Chondrocyte (in vitro differentiated cells): Measurements from ENCODE around the gene MRGPRE. TPM values are rescaled to one million over a fixed set of nuclear protein-coding genes. Genes with fewer than 3 reads are reported as not detected.
"Not testable (repeated sequence)": the region's sequence is repeated elsewhere in the genome, so short reads cannot be mapped to it uniquely, and the experiment has no call there.

Experiments
- DNase-seq: peaks from one replicate; pipeline ENCODE4 v3.0.0; 2021; ENCODE audit warnings: mixed read lengths, low spot score
- H3K27ac Mint-ChIP-seq: one replicate; pipeline ENCODE4 v1.8.0; 2021; ENCODE audit warnings: mild to moderate bottlenecking, moderate library complexity, mixed read lengths; ENCODE audit not compliant: unreplicated experiment
- H3K27me3 Mint-ChIP-seq: 2 replicates; pipeline ENCODE4 v1.8.0; 2021; ENCODE audit warnings: low read depth, mixed read lengths
- H3K36me3 Mint-ChIP-seq: 2 replicates; pipeline ENCODE4 v1.8.0; 2021; ENCODE audit warnings: low read depth, mixed read lengths
- H3K4me1 Mint-ChIP-seq: 2 replicates; pipeline ENCODE4 v1.8.0; 2021; ENCODE audit warnings: low read depth, mild to moderate bottlenecking, mixed read lengths
- H3K4me3 Mint-ChIP-seq: one replicate; pipeline ENCODE4 v1.8.0; 2021; ENCODE audit warnings: mild to moderate bottlenecking, moderate library complexity, mixed read lengths; ENCODE audit not compliant: unreplicated experiment
- H3K9me3 Mint-ChIP-seq: 2 replicates; pipeline ENCODE4 v1.8.0; 2021; ENCODE audit warnings: low read depth, mixed read lengths
- long read RNA-seq: library from polyadenylated mRNA; stranded (forward); transcript quantifications from one replicate; pipeline ENCODE4 v2.0.0, GENCODE V29; 2021
- total RNA-seq: library from RNA; stranded (reverse); gene quantifications from 3 replicates; pipeline ENCODE4 v1.2.1, GENCODE V29; 2021
- TF ChIP-seq, protein P1 (sequence below): fragments of 200-600 bp; sonication (generic); IDR thresholded peaks from 2 replicates; pipeline ENCODE4 v1.5.0; 2021; ENCODE audit warnings: antibody characterized with exemption, mild to moderate bottlenecking, moderate library complexity

MRGPRE gene, protein sequence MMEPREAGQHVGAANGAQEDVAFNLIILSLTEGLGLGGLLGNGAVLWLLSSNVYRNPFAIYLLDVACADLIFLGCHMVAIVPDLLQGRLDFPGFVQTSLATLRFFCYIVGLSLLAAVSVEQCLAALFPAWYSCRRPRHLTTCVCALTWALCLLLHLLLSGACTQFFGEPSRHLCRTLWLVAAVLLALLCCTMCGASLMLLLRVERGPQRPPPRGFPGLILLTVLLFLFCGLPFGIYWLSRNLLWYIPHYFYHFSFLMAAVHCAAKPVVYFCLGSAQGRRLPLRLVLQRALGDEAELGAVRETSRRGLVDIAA
- not detected in 3 replicates for total RNA-seq
- long read RNA-seq: 0 reads

DNA sequence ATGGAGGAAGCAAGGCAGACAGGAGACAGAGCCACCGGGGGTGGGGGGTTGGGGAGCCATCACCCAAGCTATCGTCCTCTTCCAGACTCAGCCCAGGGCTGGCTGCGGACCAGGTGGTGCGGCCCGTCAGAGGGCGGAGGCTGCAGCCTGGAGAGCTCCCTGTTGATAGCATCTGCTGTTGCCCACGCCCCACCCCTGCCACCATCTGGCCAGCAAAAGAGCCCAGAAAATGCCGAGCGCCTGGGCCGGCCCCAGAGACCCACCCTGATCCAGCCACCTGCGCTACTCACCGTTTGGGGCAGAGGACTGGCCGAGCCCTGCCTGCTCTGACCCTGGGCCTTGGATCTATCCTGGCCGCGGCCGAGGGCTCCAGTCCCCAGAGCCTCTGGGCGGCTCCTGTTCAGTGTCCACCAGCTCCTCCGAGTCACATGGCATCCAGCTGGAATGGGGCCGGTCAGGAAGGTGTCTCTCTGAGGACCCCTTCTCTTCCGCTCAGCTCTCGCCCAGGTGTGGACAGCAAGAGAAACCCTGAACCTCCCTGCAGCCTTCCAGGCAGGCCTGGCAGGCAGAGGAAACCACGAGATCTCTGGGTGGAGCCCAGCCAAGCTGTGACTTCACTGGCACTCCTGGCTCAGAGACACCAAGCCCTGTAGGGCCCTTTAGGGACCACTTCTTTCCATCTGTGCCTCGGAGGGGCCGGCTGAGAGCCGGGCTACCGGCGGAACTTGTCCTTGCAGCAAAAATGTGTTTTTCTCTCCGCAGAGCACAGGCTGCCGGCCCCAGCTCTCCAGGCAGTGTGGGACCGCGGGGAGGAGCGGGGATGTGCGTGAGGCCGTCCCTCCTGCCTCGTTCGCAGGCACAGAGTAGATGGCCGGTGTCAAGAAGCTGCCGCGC, at the start of gene MRGPRE:
MRGPRE (minus strand) TSS at position 567 of the 894 bp plus-strand sequence. CDS start 3,618 bp downstream, outside the sequence.
- DNase-seq: no peak
- Mint-ChIP-seq H3K4me3 (no peak within 1 kb of the TSS), H3K4me1 (no peaks in the 10 kb centered on the region), H3K36me3 (no peaks in the 10 kb centered on the region), H3K9me3 (no peaks in the 10 kb centered on the region), H3K27ac (no peak within 1 kb of the TSS), H3K27me3 (peaks cover 39% of the 10 kb centered on the region)
- TF ChIP-seq, protein P1, sequence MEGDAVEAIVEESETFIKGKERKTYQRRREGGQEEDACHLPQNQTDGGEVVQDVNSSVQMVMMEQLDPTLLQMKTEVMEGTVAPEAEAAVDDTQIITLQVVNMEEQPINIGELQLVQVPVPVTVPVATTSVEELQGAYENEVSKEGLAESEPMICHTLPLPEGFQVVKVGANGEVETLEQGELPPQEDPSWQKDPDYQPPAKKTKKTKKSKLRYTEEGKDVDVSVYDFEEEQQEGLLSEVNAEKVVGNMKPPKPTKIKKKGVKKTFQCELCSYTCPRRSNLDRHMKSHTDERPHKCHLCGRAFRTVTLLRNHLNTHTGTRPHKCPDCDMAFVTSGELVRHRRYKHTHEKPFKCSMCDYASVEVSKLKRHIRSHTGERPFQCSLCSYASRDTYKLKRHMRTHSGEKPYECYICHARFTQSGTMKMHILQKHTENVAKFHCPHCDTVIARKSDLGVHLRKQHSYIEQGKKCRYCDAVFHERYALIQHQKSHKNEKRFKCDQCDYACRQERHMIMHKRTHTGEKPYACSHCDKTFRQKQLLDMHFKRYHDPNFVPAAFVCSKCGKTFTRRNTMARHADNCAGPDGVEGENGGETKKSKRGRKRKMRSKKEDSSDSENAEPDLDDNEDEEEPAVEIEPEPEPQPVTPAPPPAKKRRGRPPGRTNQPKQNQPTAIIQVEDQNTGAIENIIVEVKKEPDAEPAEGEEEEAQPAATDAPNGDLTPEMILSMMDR: no peak

- not testable (repeated sequence) for H3K36me3 Mint-ChIP-seq, H3K4me1 Mint-ChIP-seq, H3K9me3 Mint-ChIP-seq, H3K27me3 Mint-ChIP-seq, H3K4me3 Mint-ChIP-seq, DNase-seq, H3K27ac Mint-ChIP-seq
These were observed 48.9 kb upstream of the MRGPRE start for GRCh38 chr11:3281146-3281545.

- not testable (repeated sequence) for H3K4me1 Mint-ChIP-seq, H3K4me3 Mint-ChIP-seq, H3K9me3 Mint-ChIP-seq, H3K27ac Mint-ChIP-seq, H3K27me3 Mint-ChIP-seq, DNase-seq, H3K36me3 Mint-ChIP-seq
These were observed 48.4 kb upstream of the MRGPRE start for GRCh38 chr11:3280662-3281061.

GRCh38 chr11:3278922-3279321, 46.7 kb upstream of the MRGPRE start:
- not testable (repeated sequence) for H3K9me3 Mint-ChIP-seq, H3K4me1 Mint-ChIP-seq, H3K27me3 Mint-ChIP-seq, DNase-seq, H3K36me3 Mint-ChIP-seq, H3K4me3 Mint-ChIP-seq, H3K27ac Mint-ChIP-seq

DNA sequence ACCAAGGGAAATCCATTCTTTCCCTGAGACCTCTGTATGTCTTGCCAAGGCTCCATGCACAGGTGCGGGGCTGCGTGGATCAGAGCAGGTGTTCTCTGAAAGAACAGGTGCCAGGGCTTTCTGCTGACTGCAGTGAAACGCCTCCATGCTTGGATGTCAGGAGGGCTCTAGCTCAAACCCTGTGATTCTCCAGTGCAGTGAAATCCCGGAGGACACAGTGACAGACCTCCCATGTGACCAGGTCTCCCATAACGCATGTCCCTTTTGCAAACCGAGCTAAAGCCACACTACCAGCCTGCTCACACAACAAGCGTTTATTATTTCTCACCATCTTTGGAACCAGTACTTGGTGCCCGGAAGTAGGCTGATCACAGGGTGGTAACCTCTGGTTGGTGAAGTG, 41.4 kb upstream of the MRGPRE start:
- H3K27ac Mint-ChIP-seq, H3K4me3 Mint-ChIP-seq, H3K4me1 Mint-ChIP-seq, DNase-seq, H3K36me3 Mint-ChIP-seq, H3K9me3 Mint-ChIP-seq, H3K27me3 Mint-ChIP-seq: not testable (repeated sequence)

- not testable (repeated sequence) for H3K4me1 Mint-ChIP-seq, H3K9me3 Mint-ChIP-seq, H3K27me3 Mint-ChIP-seq, H3K4me3 Mint-ChIP-seq, H3K27ac Mint-ChIP-seq, H3K36me3 Mint-ChIP-seq, DNase-seq
These were observed 30.3 kb upstream of the MRGPRE start for GRCh38 chr11:3262548-3262947.

DNA sequence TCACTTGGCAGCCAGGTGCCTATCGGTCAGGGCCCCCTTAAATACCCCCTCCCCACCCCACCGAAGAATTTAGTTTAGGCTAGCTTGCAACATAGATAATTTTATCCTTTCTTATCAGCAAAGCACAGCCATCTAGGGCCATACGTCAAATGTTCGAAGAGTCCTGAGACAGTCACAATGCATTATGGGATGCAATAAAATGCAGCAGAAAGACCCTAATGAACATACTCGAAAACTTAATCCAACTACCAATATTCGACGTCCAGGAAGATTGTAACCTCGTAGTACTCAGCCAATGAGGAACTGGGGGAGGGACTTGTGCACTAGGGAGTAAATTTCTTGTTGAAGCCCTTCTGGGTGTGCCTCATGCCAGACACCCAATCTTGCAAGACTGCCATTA, 29.6 kb upstream of the MRGPRE start:
- H3K4me3 Mint-ChIP-seq, H3K9me3 Mint-ChIP-seq, H3K27ac Mint-ChIP-seq, H3K4me1 Mint-ChIP-seq, H3K27me3 Mint-ChIP-seq, H3K36me3 Mint-ChIP-seq, DNase-seq: not testable (repeated sequence)

GRCh38 chr11:3257509-3257908, 25.3 kb upstream of the MRGPRE start:
- H3K36me3 Mint-ChIP-seq, H3K27me3 Mint-ChIP-seq, H3K4me1 Mint-ChIP-seq, H3K9me3 Mint-ChIP-seq, H3K27ac Mint-ChIP-seq, H3K4me3 Mint-ChIP-seq, DNase-seq: not testable (repeated sequence)

DNA sequence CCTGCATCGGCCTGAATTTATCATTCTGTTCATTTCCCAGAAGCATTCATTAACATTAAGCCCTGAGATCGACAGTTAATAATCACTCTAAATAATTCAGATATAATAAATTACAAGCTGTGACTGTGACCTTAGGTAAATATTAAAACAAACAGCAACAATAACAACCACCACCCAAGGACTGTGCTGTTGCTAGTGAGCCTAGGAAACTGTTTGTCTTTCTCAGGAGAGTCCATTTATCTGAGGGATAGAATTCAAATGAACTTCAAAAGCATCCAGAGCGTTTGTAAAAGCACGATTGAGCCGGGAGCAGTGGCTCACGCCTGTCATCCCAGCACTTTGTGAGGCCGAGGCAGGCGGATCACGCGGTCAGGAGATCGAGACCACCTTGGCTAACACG, 23.0 kb upstream of the MRGPRE start:
- H3K4me1 Mint-ChIP-seq, H3K36me3 Mint-ChIP-seq, H3K27ac Mint-ChIP-seq, H3K9me3 Mint-ChIP-seq, H3K27me3 Mint-ChIP-seq, DNase-seq, H3K4me3 Mint-ChIP-seq: not testable (repeated sequence)

DNA sequence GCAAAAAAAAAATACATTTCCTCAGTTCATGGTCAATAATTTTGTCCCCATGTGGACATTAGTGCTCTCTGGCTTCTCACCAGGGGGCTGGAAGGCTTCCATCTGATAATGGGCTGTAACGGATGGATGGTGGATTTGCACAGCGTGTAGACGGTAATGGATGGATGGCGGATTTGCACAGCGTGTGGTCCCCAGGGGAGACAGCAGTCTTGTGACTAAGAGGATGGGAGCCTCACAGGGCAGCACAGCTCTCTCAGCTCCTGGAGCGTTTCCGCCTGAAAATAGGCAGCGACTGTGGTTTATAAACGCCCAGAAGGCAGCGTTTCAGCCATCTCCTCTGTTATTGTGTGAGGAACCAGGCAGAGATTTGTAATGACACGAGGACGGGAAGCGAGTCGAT, 22.6 kb upstream of the MRGPRE start:
- H3K4me3 Mint-ChIP-seq, H3K27me3 Mint-ChIP-seq, H3K36me3 Mint-ChIP-seq, H3K9me3 Mint-ChIP-seq, H3K27ac Mint-ChIP-seq, H3K4me1 Mint-ChIP-seq, DNase-seq: not testable (repeated sequence)
